GM12878 (cell line): ENCODE data around the gene HCST. TPM values are rescaled to one million over a fixed set of nuclear protein-coding genes. Genes with fewer than 3 reads are reported as not detected.
"Not testable (repeated sequence)": the region's sequence is repeated elsewhere in the genome, so short reads cannot be mapped to it uniquely, and the experiment has no call there.

ENCODE experiments used
- ATAC-seq: fragments of 200-7000 bp; cut with Tn5 transposase; 3 replicates; pipeline ENCODE4 v1.9.1; 2020; ENCODE audit warnings: mild to moderate bottlenecking, moderate library complexity
- BruUV-seq: library from RNA; stranded (reverse); fragments of 400-500 nt; replicated peaks from 2 replicates; lab custom pipeline; 2021; lab: Mats Ljungman, UMichigan
- CTCF ChIA-PET: fragments of 300-600 bp; sonication (Branson Sonifier 250); formaldehyde crosslinking; extraction: SDS; loops from one replicate; lab custom pipeline; 2021; ENCODE audit warnings: inconsistent platforms; lab: Yijun Ruan, JAX
- POLR2A ChIA-PET: fragments of 350-600 bp; formaldehyde crosslinking; extraction: SDS; loops from one replicate; lab custom pipeline; 2021; ENCODE audit warnings: inconsistent platforms; lab: Charles Lee
- RAD21 ChIA-PET: fragments of 300-600 bp; sonication (Branson Sonifier 250); formaldehyde crosslinking; loops from one replicate; lab custom pipeline; 2023; ENCODE audit warnings: antibody characterized with exemption; ENCODE audit not compliant: unreplicated experiment; lab: Charles Lee
- SMC1A ChIA-PET: fragments of 300-600 bp; sonication (Branson Sonifier 250); formaldehyde crosslinking; loops from one replicate; lab custom pipeline; 2023; ENCODE audit not compliant: unreplicated experiment, uncharacterized antibody; lab: Charles Lee
- DNase-seq: peaks from one replicate; pipeline ENCODE4 v3.0.0-alpha.2; 2011; ENCODE audit warnings: low read depth, low spot score
- FAIRE-seq: peaks from 3 replicates; lab custom pipeline; 2011; peaks lifted over from hg19 to GRCh38; lab: Jason Lieb, UNC
- H2AFZ ChIP-seq: 2 replicates; pipeline ENCODE4 v1.6.0; 2011; ENCODE audit warnings: low read depth, low read length, control low read depth; ENCODE audit not compliant: control insufficient read depth
- H3K27ac ChIP-seq: 2 replicates; pipeline ENCODE4 v1.5.1; 2011; ENCODE audit warnings: control low read depth; ENCODE audit not compliant: control insufficient read depth, insufficient read depth
- H3K27me3 ChIP-seq, 2 experiments: replicated peaks in 1 of 2; 2 replicates each; pipeline versions ENCODE4 v1.6.0 to v1.6.1; 2011; ENCODE audit warnings: low read length in 1 of 2; ENCODE audit not compliant: control insufficient read depth in 2 of 2, insufficient read depth in 2 of 2
- H3K36me3 ChIP-seq, 2 experiments: 2 replicates each; pipeline ENCODE4 v1.5.1; 2011; ENCODE audit warnings: low read length in 1 of 2; ENCODE audit not compliant: control insufficient read depth in 2 of 2, insufficient read depth in 2 of 2
- H3K4me1 ChIP-seq: 2 replicates; pipeline ENCODE4 v1.6.1; 2011; ENCODE audit warnings: mild to moderate bottlenecking, low read length, moderate library complexity, mixed read lengths; ENCODE audit not compliant: control insufficient read depth, insufficient read depth
- H3K4me2 ChIP-seq: 2 replicates; pipeline ENCODE4 v1.6.0; 2011; ENCODE audit warnings: control low read depth; ENCODE audit not compliant: control insufficient read depth, insufficient read depth
- H3K4me3 ChIP-seq: fragments of 200-600 bp; sonication (generic); 2 replicates; pipeline ENCODE4 v1.5.1; 2016
- H3K79me2 ChIP-seq: 2 replicates; pipeline ENCODE4 v1.6.0; 2011; ENCODE audit warnings: low read length; ENCODE audit not compliant: control insufficient read depth, insufficient read depth
- H3K9ac ChIP-seq: 2 replicates; pipeline ENCODE4 v1.8.0; 2011; ENCODE audit warnings: low read length, control low read depth, mixed read lengths; ENCODE audit not compliant: control insufficient read depth, insufficient read depth
- H3K9me3 ChIP-seq: replicated peaks from 3 replicates; pipeline ENCODE4 v1.5.1; 2011; ENCODE audit warnings: mild to moderate bottlenecking, low read length; ENCODE audit not compliant: control insufficient read depth, insufficient read depth
- H4K20me1 ChIP-seq: 2 replicates; pipeline ENCODE4 v1.6.0; 2011; ENCODE audit not compliant: control insufficient read depth, insufficient read depth
- ASH2L ChIP-seq: fragments of 300-600, 200-600 bp; sonication (generic); IDR thresholded peaks from 2 replicates; pipeline ENCODE4 v1.6.1; 2017; ENCODE audit warnings: low read depth, mild to moderate bottlenecking, borderline replicate concordance
- CBX5 ChIP-seq: sonication (generic); IDR thresholded peaks from 2 replicates; pipeline ENCODE4 v1.6.1; 2016; ENCODE audit warnings: low read depth, moderate library complexity, mild to moderate bottlenecking, inconsistent platforms
- CHD2 ChIP-seq: IDR thresholded peaks from 2 replicates; pipeline ENCODE4 v1.6.1; 2011; ENCODE audit warnings: low read depth, low read length, improper control_type of control experiment, borderline replicate concordance
- E2F8 ChIP-seq: fragments of 450-650 bp; IDR thresholded peaks from 2 replicates; pipeline ENCODE4 v1.6.1; 2018; ENCODE audit warnings: mild to moderate bottlenecking, low read depth, moderate library complexity; ENCODE audit not compliant: partially characterized antibody
- JUNB ChIP-seq: IDR thresholded peaks from 2 replicates; pipeline ENCODE4 v1.6.1; 2016; ENCODE audit warnings: antibody characterized with exemption, mild to moderate bottlenecking
- JUND ChIP-seq: IDR thresholded peaks from 2 replicates; pipeline ENCODE4 v1.6.1; 2012; ENCODE audit warnings: low read depth, mild to moderate bottlenecking, low read length, improper control_type of control experiment, moderate library complexity
- KLF5 ChIP-seq: fragments of 450-650 bp; IDR thresholded peaks from 2 replicates; pipeline ENCODE4 v1.6.1; 2014; ENCODE audit warnings: mild to moderate bottlenecking; ENCODE audit not compliant: partially characterized antibody
- MTA3 ChIP-seq: IDR thresholded peaks from 2 replicates; pipeline ENCODE4 v1.6.1; 2012; ENCODE audit warnings: low read length, inconsistent platforms, borderline replicate concordance
- RELA ChIP-seq: fragments of 450-650 bp; IDR thresholded peaks from 2 replicates; pipeline ENCODE4 v1.8.0; 2014; ENCODE audit warnings: borderline replicate concordance; ENCODE audit not compliant: partially characterized antibody
- SRF ChIP-seq, 2 experiments: IDR thresholded peaks; 2 replicates each; pipeline ENCODE4 v1.6.1; 2011; ENCODE audit warnings: low read depth in 2 of 2, low read length in 2 of 2, mild to moderate bottlenecking in 1 of 2, moderate library complexity in 1 of 2
- TCF12 ChIP-seq: IDR thresholded peaks from 2 replicates; pipeline ENCODE4 v1.6.1; 2011; ENCODE audit warnings: low read depth, mild to moderate bottlenecking, low read length
- USF1 ChIP-seq: IDR thresholded peaks from 2 replicates; pipeline ENCODE4 v1.6.1; 2011; ENCODE audit warnings: borderline replicate concordance, low read depth, mild to moderate bottlenecking, moderate library complexity, mixed read lengths, low read length; ENCODE audit not compliant: insufficient read depth; ENCODE audit errors: extremely low read length
- ZNF384 ChIP-seq: IDR thresholded peaks from 2 replicates; pipeline ENCODE4 v1.6.1; 2012; ENCODE audit warnings: low read depth, mild to moderate bottlenecking, low read length, improper control_type of control experiment, borderline replicate concordance
- WGBS: methylation state at CpG from one replicate; pipeline ENCODE4 v1.1.6; 2016; ENCODE audit warnings: low lambda C conversion rate; ENCODE audit not compliant: insufficient replicate concordance, insufficient coverage; ENCODE audit errors: missing lambda C conversion rate; 5-methylcytosine and 5-hydroxymethylcytosine counted together
- in situ Hi-C: fragments of 300-500 bp; cut with MboI; formaldehyde crosslinking; loops from 9 replicates; pipeline ENCODE4 v1.14.3; 2018; ENCODE audit warnings: mixed read lengths
- intact Hi-C: fragments of 100-400 bp; cut with micrococcal nuclease; formaldehyde crosslinking; loops from one replicate; pipeline ENCODE4 v1.14.2; 2022; ENCODE audit not compliant: unreplicated experiment
- polyA plus RNA-seq, 11 experiments: library from polyadenylated mRNA; depleted of rRNA in 4 of 11; unstranded in 6 of 11; stranded (reverse) in 5 of 11; fragments of >200 nt; fragmentation: Nextera tagmentation in 4 of 11; fragmentation: Illumina TruSeq in 1 of 11; extraction: Ambion mirVana in 4 of 11; extraction: Trizol in 1 of 11; gene quantifications; 1 replicate in 1 of 11; 2 replicates in 10 of 11; pipeline versions ENCODE4 v1.2.1 to v1.2.3, GENCODE V29; 2011 to 2016; ENCODE audit warnings: inconsistent platforms in 2 of 11, missing spikeins in 2 of 11, low read depth in 1 of 11
- total RNA-seq, 4 experiments: library from RNA; depleted of rRNA in 3 of 4; stranded (reverse); fragments of >200 nt in 3 of 4; fragmentation: Illumina TruSeq in 1 of 4; extraction: Trizol in 1 of 4; gene quantifications; 2 replicates each; pipeline versions ENCODE4 v1.2.1 to v1.2.3, GENCODE V29; 2013 to 2021

The HCST gene
- total and polyA plus RNA-seq, 10 of the 15 experiments (the other 5 are each of a cell fraction or from before 2014, with no cell fraction given), result 7.5 to 79.6 (median 33.6) TPM

- peaks cover 13% of the 10 kb centered on the region for H3K4me1 ChIP-seq
- CTCF ChIA-PET, result interaction anchor here (0.9 kb wide), 1 partner anchor 10 kb away, joined by 4 read pairs; no protein-coding TSS in a partner anchor
- H3K4me2 ChIP-seq, result peak overlapping the region; percentile 45
- in situ Hi-C loops, H2AFZ ChIP-seq, ATAC-seq, H3K36me3 ChIP-seq, FAIRE-seq, DNase-seq, POLR2A ChIA-PET, H4K20me1 ChIP-seq, H3K79me2 ChIP-seq, intact Hi-C loops, BruUV-seq, H3K9me3 ChIP-seq, H3K27me3 ChIP-seq, RAD21 ChIA-PET, H3K9ac ChIP-seq, SMC1A ChIA-PET, H3K27ac ChIP-seq: not testable (repeated sequence)
- WGBS, result 64% methylated on average over 26 of the region's 26 CpGs
- peak overlapping the region; percentile 51; the same call in 1 of the 2 replicates for H3K4me3 ChIP-seq
These were observed 32.1 kb upstream of the HCST start for GRCh38 chr19:35870124-35870736.

- CTCF ChIA-PET, result interaction anchor here (0.9 kb wide), 1 partner anchor 9 kb away, joined by 4 read pairs; no protein-coding TSS in a partner anchor
- no TSS peak for BruUV-seq
- Histone ChIP-seq H3K27me3 (peaks cover 2 to 4% of the 10 kb centered on the region in 2 experiments; a peak in 1 of 4 replicates), H3K36me3 (no peaks in the 10 kb centered on the region), H3K9me3 (no peaks in the 10 kb centered on the region), H3K4me3 (no peak overlapping the region), H4K20me1 (no peaks in the 10 kb centered on the region), H3K4me2 (no peak overlapping the region), H3K4me1 (peaks cover 13% of the 10 kb centered on the region), H2AFZ (no peak overlapping the region), H3K79me2 (no peaks in the 10 kb centered on the region), H3K27ac (no peak overlapping the region), H3K9ac (no peak overlapping the region)
- ATAC-seq (no peak), FAIRE-seq (no peak), DNase-seq (no peak)
- intact Hi-C loops, result no loop called here
- in situ Hi-C loops, result no loop called here
- WGBS, result 64% methylated on average over 12 of the region's 12 CpGs
- RAD21 ChIA-PET, result no interaction called here
- POLR2A ChIA-PET, result no interaction called here
- SMC1A ChIA-PET, result no interaction called here
- TF ChIP-seq JUND (no peak), SRF (IDR thresholded peaks at IDR 0.05; ENCODE audit: low read depth in 2 of 2, low read length in 2 of 2) (no peak), CHD2 (no peak), CBX5 (no peak), TCF12 (no peak), RELA (no peak), ASH2L (no peak), E2F8 (no peak), USF1 (no peak), KLF5 (no peak), ZNF384 (no peak), JUNB (no peak), MTA3 (no peak)
These were observed 31.5 kb upstream of the HCST start for GRCh38 chr19:35870798-35871197.
